Gastrocnemius medialis (tissue), 4 donors: ENCODE data around the gene BCDIN3D. TPM values are rescaled to one million over a fixed set of nuclear protein-coding genes. Genes with fewer than 3 reads are reported as not detected.

Experiments
- ATAC-seq, 2 donors: fragments of 150-250 bp; one replicate each; pipeline ENCODE4 v1.9.1; 2016
- DNase-seq, 2 donors: peaks; one replicate each; pipeline ENCODE4 v3.0.0-alpha.2; 2019
- H3K27ac ChIP-seq, 4 donors: fragments of 200-600 bp; sonication (generic); 1 replicate in 1 of 4; 2 replicates in 3 of 4; pipeline ENCODE4 v1.5.1; 2016 to 2018; ENCODE audit warnings: mild to moderate bottlenecking in 2 of 4, moderate library complexity in 1 of 4
- H3K27me3 ChIP-seq, 3 donors: fragments of 200-600 bp; sonication (generic) in 2 of 3; 1 replicate in 1 of 3; 2 replicates in 2 of 3; pipeline versions ENCODE4 v1.5.1 to v1.6.0; 2016 to 2019; ENCODE audit warnings: mild to moderate bottlenecking in 1 of 3, moderate library complexity in 1 of 3
- H3K36me3 ChIP-seq, 2 donors: fragments of 200-600 bp; sonication (generic) in 1 of 2; one replicate each; pipeline ENCODE4 v1.5.1; 2017 to 2018
- H3K4me1 ChIP-seq, 2 donors: fragments of 200-600 bp; sonication (generic) in 1 of 2; one replicate each; pipeline ENCODE4 v1.5.1; 2016 to 2017; ENCODE audit warnings: mild to moderate bottlenecking in 2 of 2
- H3K4me3 ChIP-seq, 4 donors: fragments of 200-600 bp; sonication (generic) in 3 of 4; 1 replicate in 1 of 4; 2 replicates in 3 of 4; pipeline ENCODE4 v1.5.1; 2016 to 2019; ENCODE audit warnings: mild to moderate bottlenecking in 2 of 4
- H3K9me3 ChIP-seq, 3 donors: fragments of 200-600 bp; sonication (generic) in 2 of 3; 1 replicate in 1 of 3; 2 replicates in 2 of 3; pipeline ENCODE4 v1.5.1; 2016 to 2019
- CTCF ChIP-seq, 5 experiments: fragments of 450-650 bp in 3 of 5; fragments of 200-600 bp in 2 of 5; sonication (generic) in 2 of 5; IDR thresholded peaks in 4 of 5; conservative IDR thresholded peaks in 1 of 5; 1 replicate in 4 of 5; 2 replicates in 1 of 5; pipeline ENCODE4 v1.5.1; 2016 to 2019; ENCODE audit warnings: antibody characterized with exemption in 5 of 5, mild to moderate bottlenecking in 3 of 5, moderate library complexity in 3 of 5
- POLR2A ChIP-seq, 2 donors: fragments of 450-650 bp; IDR thresholded peaks; one replicate each; pipeline ENCODE4 v1.6.1; 2017; ENCODE audit warnings: antibody characterized with exemption in 2 of 2, mild to moderate bottlenecking in 2 of 2, moderate library complexity in 2 of 2
- in situ Hi-C, 4 donors: fragments of 200-750 bp; cut with MboI; loops; one replicate each; pipeline versions ENCODE4 v1.15.0 to v1.8.0; 2017; ENCODE audit warnings: low sequenced_read_pairs in 4 of 4
- intact Hi-C: fragments of 100-400 bp; cut with DNase I; formaldehyde crosslinking; loops from one replicate; pipeline ENCODE4 v1.15.1; 2023; ENCODE audit warnings: low total_unique reads
- total RNA-seq, 4 donors: library from RNA; depleted of rRNA; stranded (reverse); fragments of >200 nt; gene quantifications; one replicate each; pipeline versions ENCODE4 v1.1.0 to v1.2.3, GENCODE V29; 2016

The BCDIN3D gene
- total RNA-seq, 4 donors from 2014 or later, result 1.2 to 2.7 (median 2.3) TPM

- intact Hi-C loops, result no loop called here
- in situ Hi-C loops, result no loop called here
Measured at GRCh38 chr12:49794021-49794420, 48.9 kb downstream of the BCDIN3D start.

GRCh38 chr12:49793620-49794019, 49.3 kb downstream of the BCDIN3D start:
- TF ChIP-seq CTCF (IDR thresholded peaks at IDR 0.05 in 4 of 5, conservative IDR thresholded peaks at IDR 0.05 in 1 of 5) (no peak), POLR2A (IDR thresholded peaks at IDR 0.05) (no peak)
- Histone ChIP-seq H3K36me3 (peaks cover 0 to 40% of the 10 kb centered on the region in 2 donors), H3K4me1 (no peaks in the 10 kb centered on the region), H3K9me3 (no peaks in the 10 kb centered on the region), H3K27me3 (no peaks in the 10 kb centered on the region), H3K27ac (no peak overlapping the region), H3K4me3 (no peak overlapping the region)
- intact Hi-C loops, result no loop called here
- ATAC-seq, result no peak
- in situ Hi-C loops, result no loop called here
- no peak for DNase-seq

More at GRCh38 chr12:49794021-49794420, 48.9 kb downstream of the BCDIN3D start:
- Histone ChIP-seq H3K9me3 (no peaks in the 10 kb centered on the region), H3K4me1 (no peaks in the 10 kb centered on the region), H3K27me3 (no peaks in the 10 kb centered on the region), H3K36me3 (peaks cover 0 to 44% of the 10 kb centered on the region in 2 donors), H3K27ac (no peak overlapping the region), H3K4me3 (no peak overlapping the region)
- ATAC-seq (no peak), DNase-seq (no peak)
- TF ChIP-seq POLR2A (IDR thresholded peaks at IDR 0.05), result no peak
- no peak for TF ChIP-seq CTCF (IDR thresholded peaks at IDR 0.05 in 4 of 5, conservative IDR thresholded peaks at IDR 0.05 in 1 of 5)

- Histone ChIP-seq H3K27me3 (no peaks in the 10 kb centered on the region), H3K4me1 (no peaks in the 10 kb centered on the region), H3K9me3 (no peaks in the 10 kb centered on the region), H3K4me3 (no peak overlapping the region), H3K27ac (no peak overlapping the region), H3K36me3 (peaks cover 0 to 34% of the 10 kb centered on the region in 2 donors)
- TF ChIP-seq CTCF (IDR thresholded peaks at IDR 0.05 in 4 of 5, conservative IDR thresholded peaks at IDR 0.05 in 1 of 5) (no peak), POLR2A (IDR thresholded peaks at IDR 0.05) (no peak)
- intact Hi-C loops, result no loop called here
- in situ Hi-C loops, result no loop called here
- DNase-seq, result no peak
- no peak for ATAC-seq
Measured at GRCh38 chr12:49792976-49793580, 49.8 kb downstream of the BCDIN3D start.

GRCh38 chr12:49792181-49792970, 50.5 kb downstream of the BCDIN3D start:
- ATAC-seq (no peak), DNase-seq (no peak)
- Histone ChIP-seq H3K27ac (no peak overlapping the region), H3K36me3 (peaks cover 0 to 27% of the 10 kb centered on the region in 2 donors), H3K9me3 (no peaks in the 10 kb centered on the region), H3K27me3 (no peaks in the 10 kb centered on the region), H3K4me3 (no peak overlapping the region), H3K4me1 (no peaks in the 10 kb centered on the region)
- no peak for TF ChIP-seq CTCF (IDR thresholded peaks at IDR 0.05 in 4 of 5, conservative IDR thresholded peaks at IDR 0.05 in 1 of 5)
- in situ Hi-C loops, result no loop called here
- intact Hi-C loops, result no loop called here
